ENCODE measurements around the gene MACF1. TPM values are rescaled to one million over a fixed set of nuclear protein-coding genes. Genes with fewer than 3 reads are reported as not detected.
"Not testable (repeated sequence)": the region's sequence is repeated elsewhere in the genome, so short reads cannot be mapped to it uniquely, and the experiment has no call there.

Gene MACF1
- total RNA-seq, 1 donor from 2014 or later: 657 TPM

DNA sequence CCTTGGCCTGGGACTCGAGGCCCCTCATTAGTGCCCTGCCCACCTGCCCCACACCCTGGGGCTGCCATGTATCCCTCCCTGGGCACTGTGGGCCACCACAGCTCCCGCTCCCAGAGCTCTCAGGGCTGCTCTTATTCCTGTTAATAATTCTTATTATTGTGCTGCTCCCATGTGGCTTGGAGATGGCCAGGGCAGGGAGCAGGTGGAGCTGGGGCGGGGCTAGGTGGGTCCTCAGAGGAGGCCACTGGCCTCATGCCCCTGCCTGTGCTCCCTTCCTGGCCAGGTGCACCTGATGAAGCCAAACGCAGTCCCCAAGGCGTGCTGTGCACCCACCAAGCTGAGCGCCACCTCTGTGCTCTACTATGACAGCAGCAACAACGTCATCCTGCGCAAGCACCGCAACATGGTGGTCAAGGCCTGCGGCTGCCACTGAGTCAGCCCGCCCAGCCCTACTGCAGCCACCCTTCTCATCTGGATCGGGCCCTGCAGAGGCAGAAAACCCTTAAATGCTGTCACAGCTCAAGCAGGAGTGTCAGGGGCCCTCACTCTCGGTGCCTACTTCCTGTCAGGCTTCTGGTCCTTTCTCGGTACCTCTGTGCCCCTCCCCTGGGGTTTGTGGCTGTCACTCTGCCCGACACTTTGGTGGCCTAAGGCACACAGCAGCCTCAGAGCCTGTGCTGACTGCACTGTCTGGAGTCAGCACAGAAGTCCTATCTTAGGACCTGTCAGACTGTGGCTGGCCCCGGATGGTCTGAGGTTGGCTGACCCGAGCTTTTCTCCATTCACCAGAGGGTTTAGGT, 321.1 kb downstream of the MACF1 start:
- Mint-ChIP-seq H3K4me3 (ENCODE audit: unreplicated experiment) (no peak overlapping the region), H3K4me1 (ENCODE audit: low read depth, unreplicated experiment) (peaks cover 4% of the 10 kb centered on the region), H3K27me3 (ENCODE audit: unreplicated experiment) (peaks cover 3% of the 10 kb centered on the region), H3K27ac (ENCODE audit: unreplicated experiment) (no peak overlapping the region), H3K9me3 (ENCODE audit: unreplicated experiment) (peaks cover 3% of the 10 kb centered on the region), H3K36me3 (ENCODE audit: unreplicated experiment) (no peaks in the 10 kb centered on the region)
- no peak for TF ChIP-seq CTCF (IDR thresholded peaks at IDR 0.05; ENCODE audit: partially characterized antibody, unreplicated experiment)
- DNase-seq: no peak

DNA sequence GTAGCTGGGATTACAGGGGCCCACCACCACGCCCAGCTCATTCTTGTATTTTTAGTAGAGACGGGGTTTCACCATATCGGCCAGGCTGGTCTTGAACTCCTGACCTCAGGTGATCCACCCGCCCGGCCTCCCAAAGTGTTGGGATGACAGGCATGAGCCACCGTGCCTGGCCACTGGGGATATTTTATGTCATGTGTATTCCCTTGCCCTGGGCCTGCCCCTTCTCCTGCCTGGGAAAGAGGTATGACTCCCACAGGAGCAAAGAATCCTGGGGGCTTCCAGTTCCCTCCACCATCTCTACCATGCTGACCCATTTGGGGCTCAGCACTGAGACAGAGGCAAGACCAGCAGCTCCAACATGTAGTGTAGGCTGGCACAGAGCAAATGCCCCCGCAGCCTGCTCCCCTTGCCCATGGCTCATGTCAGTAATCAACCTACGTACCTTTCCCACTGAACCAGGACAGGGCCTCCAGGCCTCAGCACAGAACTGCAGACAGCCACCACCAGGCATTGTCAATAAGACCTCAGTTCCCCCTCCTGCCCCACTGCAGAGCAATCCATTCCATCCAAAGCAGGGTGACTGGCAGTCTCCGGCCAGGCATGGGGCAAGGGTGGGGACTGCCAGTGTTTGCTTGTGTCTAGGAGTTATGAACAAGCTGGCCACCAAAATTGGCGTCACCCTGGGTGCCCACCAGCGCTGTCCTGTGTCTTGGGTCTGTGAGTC, 322.1 kb downstream of the MACF1 start:
- Mint-ChIP-seq H3K4me3 (ENCODE audit: unreplicated experiment) (no peak overlapping the region), H3K4me1 (ENCODE audit: low read depth, unreplicated experiment) (peaks cover 7% of the 10 kb centered on the region), H3K36me3 (ENCODE audit: unreplicated experiment) (no peaks in the 10 kb centered on the region), H3K27me3 (ENCODE audit: unreplicated experiment) (peaks cover 3% of the 10 kb centered on the region), H3K9me3 (ENCODE audit: unreplicated experiment) (peaks cover 3% of the 10 kb centered on the region), H3K27ac (ENCODE audit: unreplicated experiment) (no peak overlapping the region)
- no peak for TF ChIP-seq CTCF (IDR thresholded peaks at IDR 0.05; ENCODE audit: partially characterized antibody, unreplicated experiment)
- DNase-seq: no peak

GRCh38 chr1:39527190-39527579, 322.7 kb downstream of the MACF1 start:
- H3K27me3 Mint-ChIP-seq (ENCODE audit: unreplicated experiment); H3K4me3 Mint-ChIP-seq (ENCODE audit: unreplicated experiment); H3K36me3 Mint-ChIP-seq (ENCODE audit: unreplicated experiment); DNase-seq; H3K27ac Mint-ChIP-seq (ENCODE audit: unreplicated experiment); H3K4me1 Mint-ChIP-seq (ENCODE audit: low read depth, unreplicated experiment); H3K9me3 Mint-ChIP-seq (ENCODE audit: unreplicated experiment): not testable (repeated sequence)

- H3K27me3 Mint-ChIP-seq (ENCODE audit: unreplicated experiment): no peaks in the 10 kb centered on the region
- TF ChIP-seq CTCF (IDR thresholded peaks at IDR 0.05; ENCODE audit: partially characterized antibody, unreplicated experiment): no peak
- peaks cover 7% of the 10 kb centered on the region for H3K4me1 Mint-ChIP-seq (ENCODE audit: low read depth, unreplicated experiment)
- no peak for DNase-seq
- H3K27ac Mint-ChIP-seq (ENCODE audit: unreplicated experiment): no peak overlapping the region
- no peaks in the 10 kb centered on the region for H3K36me3 Mint-ChIP-seq (ENCODE audit: unreplicated experiment)
- no peak overlapping the region for H3K4me3 Mint-ChIP-seq (ENCODE audit: unreplicated experiment)
- H3K9me3 Mint-ChIP-seq (ENCODE audit: unreplicated experiment): peaks cover 3% of the 10 kb centered on the region
These were observed 323.6 kb downstream of the MACF1 start for GRCh38 chr1:39528082-39528481.

GRCh38 chr1:39529901-39530535, 325.5 kb downstream of the MACF1 start:
- Mint-ChIP-seq H3K4me1 (ENCODE audit: low read depth, unreplicated experiment) (peaks cover 3% of the 10 kb centered on the region), H3K36me3 (ENCODE audit: unreplicated experiment) (no peaks in the 10 kb centered on the region), H3K4me3 (ENCODE audit: unreplicated experiment) (no peak overlapping the region), H3K27ac (ENCODE audit: unreplicated experiment) (no peak overlapping the region), H3K27me3 (ENCODE audit: unreplicated experiment) (no peaks in the 10 kb centered on the region), H3K9me3 (ENCODE audit: unreplicated experiment) (no peaks in the 10 kb centered on the region)
- no peak for TF ChIP-seq CTCF (IDR thresholded peaks at IDR 0.05; ENCODE audit: partially characterized antibody, unreplicated experiment)
- DNase-seq: no peak
